ENCODE data around the gene MAST4. TPM values are rescaled to one million over a fixed set of nuclear protein-coding genes. Genes with fewer than 3 reads are reported as not detected.

The MAST4 gene
- total RNA-seq, 2 donors from 2014 or later: 11.0 to 11.5 TPM

- H3K4me1 Mint-ChIP-seq: peaks cover 42% of the 10 kb centered on the region
- Histone ChIP-seq H3K36me3 (ENCODE audit: control insufficient read depth, insufficient read depth, low read length) (no peaks in the 10 kb centered on the region), H3K4me3 (ENCODE audit: low read length) (peak overlapping the region; percentile 29), H3K9ac (ENCODE audit: extremely low read depth, low read length, poor library complexity, severe bottlenecking) (no peak overlapping the region), H3K4me1 (ENCODE audit: control insufficient read depth, insufficient read depth, low read length) (peaks cover 10% of the 10 kb centered on the region), H3K9me3 (ENCODE audit: control insufficient read depth, low read length) (no peaks in the 10 kb centered on the region), H3K27ac (ENCODE audit: low read depth, low read length) (peak overlapping the region; percentile 64), H3K27me3 (ENCODE audit: control insufficient read depth, insufficient read depth, low read length, poor library complexity, severe bottlenecking) (no peaks in the 10 kb centered on the region)
- 11 to 20% methylated on average over 5 to 11 of the region's 11 CpGs for WGBS, 2 experiments (ENCODE audit: insufficient coverage in 1 of 2, insufficient read length in 1 of 2)
- no peaks in the 10 kb centered on the region for H3K9me3 Mint-ChIP-seq
- H3K36me3 Mint-ChIP-seq (ENCODE audit: low read depth): no peaks in the 10 kb centered on the region
- no peak overlapping the region for H3K27ac Mint-ChIP-seq
- peaks cover 5% of the 10 kb centered on the region for H3K27me3 Mint-ChIP-seq (ENCODE audit: insufficient read depth)
- peak; percentile 69 for DNase-seq
- peak overlapping the region; percentile 38 for H3K4me3 Mint-ChIP-seq
- TF ChIP-seq, protein P1, sequence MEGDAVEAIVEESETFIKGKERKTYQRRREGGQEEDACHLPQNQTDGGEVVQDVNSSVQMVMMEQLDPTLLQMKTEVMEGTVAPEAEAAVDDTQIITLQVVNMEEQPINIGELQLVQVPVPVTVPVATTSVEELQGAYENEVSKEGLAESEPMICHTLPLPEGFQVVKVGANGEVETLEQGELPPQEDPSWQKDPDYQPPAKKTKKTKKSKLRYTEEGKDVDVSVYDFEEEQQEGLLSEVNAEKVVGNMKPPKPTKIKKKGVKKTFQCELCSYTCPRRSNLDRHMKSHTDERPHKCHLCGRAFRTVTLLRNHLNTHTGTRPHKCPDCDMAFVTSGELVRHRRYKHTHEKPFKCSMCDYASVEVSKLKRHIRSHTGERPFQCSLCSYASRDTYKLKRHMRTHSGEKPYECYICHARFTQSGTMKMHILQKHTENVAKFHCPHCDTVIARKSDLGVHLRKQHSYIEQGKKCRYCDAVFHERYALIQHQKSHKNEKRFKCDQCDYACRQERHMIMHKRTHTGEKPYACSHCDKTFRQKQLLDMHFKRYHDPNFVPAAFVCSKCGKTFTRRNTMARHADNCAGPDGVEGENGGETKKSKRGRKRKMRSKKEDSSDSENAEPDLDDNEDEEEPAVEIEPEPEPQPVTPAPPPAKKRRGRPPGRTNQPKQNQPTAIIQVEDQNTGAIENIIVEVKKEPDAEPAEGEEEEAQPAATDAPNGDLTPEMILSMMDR (conservative IDR thresholded peaks at IDR 0.05): no peak
These were observed 362.9 kb downstream of the MAST4 start for GRCh38 chr5:66958980-66959641.

- Mint-ChIP-seq H3K27me3 (ENCODE audit: insufficient read depth) (peaks cover 7% of the 10 kb centered on the region), H3K27ac (no peak overlapping the region), H3K4me1 (peaks cover 42% of the 10 kb centered on the region), H3K36me3 (ENCODE audit: low read depth) (no peaks in the 10 kb centered on the region), H3K9me3 (no peaks in the 10 kb centered on the region), H3K4me3 (peak overlapping the region; percentile 38)
- peak overlapping the region; percentile 64 for H3K27ac ChIP-seq (ENCODE audit: low read depth, low read length)
- peak overlapping the region; percentile 29 for H3K4me3 ChIP-seq (ENCODE audit: low read length)
- TF ChIP-seq, protein P1 (conservative IDR thresholded peaks at IDR 0.05): no peak
- H3K9me3 ChIP-seq (ENCODE audit: control insufficient read depth, low read length): no peaks in the 10 kb centered on the region
- no peak overlapping the region for H3K9ac ChIP-seq (ENCODE audit: extremely low read depth, low read length, poor library complexity, severe bottlenecking)
- no peaks in the 10 kb centered on the region for H3K27me3 ChIP-seq (ENCODE audit: control insufficient read depth, insufficient read depth, low read length, poor library complexity, severe bottlenecking)
- WGBS, 2 experiments (ENCODE audit: insufficient coverage in 1 of 2, insufficient read length in 1 of 2): 45% methylated on average over 2 of the region's 2 CpGs; no CpG with 5 or more reads in 1 of the 2 experiments
- no peak for DNase-seq
- H3K36me3 ChIP-seq (ENCODE audit: control insufficient read depth, insufficient read depth, low read length): no peaks in the 10 kb centered on the region
- H3K4me1 ChIP-seq (ENCODE audit: control insufficient read depth, insufficient read depth, low read length): peaks cover 10% of the 10 kb centered on the region
These were observed 363.5 kb downstream of the MAST4 start for GRCh38 chr5:66959653-66960052.

DNA sequence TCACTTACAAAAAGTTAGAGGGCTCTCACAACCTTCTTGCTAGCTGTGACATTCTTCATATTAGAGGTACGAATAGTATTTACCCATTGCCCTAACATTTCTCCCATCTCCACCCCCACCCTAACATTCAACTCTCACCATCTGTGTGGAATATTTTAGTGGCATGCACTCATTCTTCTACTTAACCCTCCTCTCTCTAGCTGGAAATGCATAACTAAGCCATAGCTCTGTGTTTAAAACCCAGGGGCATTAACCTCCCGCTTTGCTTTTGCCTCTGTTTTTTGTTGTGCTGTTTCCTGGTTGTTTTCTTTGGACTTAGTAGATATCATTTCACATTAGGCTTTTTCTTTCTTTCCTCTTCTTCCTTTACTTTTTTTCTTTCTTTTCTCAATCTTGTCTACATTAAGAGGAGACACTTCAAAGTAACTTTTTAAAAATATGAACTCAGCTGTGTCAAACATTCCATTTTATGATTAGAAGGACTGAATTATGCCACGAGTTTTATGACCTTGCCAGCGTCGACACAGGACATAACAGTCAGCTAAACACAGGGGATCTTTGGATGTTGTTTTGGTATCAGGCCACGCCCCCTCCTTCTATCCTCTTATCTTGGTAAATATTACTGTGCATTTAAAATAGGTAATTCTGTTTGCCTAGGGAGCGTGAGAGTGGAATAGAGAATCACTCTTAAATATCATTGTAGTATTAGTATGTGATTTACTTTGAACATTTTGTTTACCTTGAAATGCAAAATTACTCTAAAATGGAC lies 364.4 kb downstream of the MAST4 start:
- Histone ChIP-seq H3K36me3 (ENCODE audit: control insufficient read depth, insufficient read depth, low read length) (no peaks in the 10 kb centered on the region), H3K27ac (ENCODE audit: low read depth, low read length) (no peak overlapping the region), H3K4me3 (ENCODE audit: low read length) (no peak overlapping the region), H3K27me3 (ENCODE audit: control insufficient read depth, insufficient read depth, low read length, poor library complexity, severe bottlenecking) (no peaks in the 10 kb centered on the region), H3K9ac (ENCODE audit: extremely low read depth, low read length, poor library complexity, severe bottlenecking) (no peak overlapping the region), H3K4me1 (ENCODE audit: control insufficient read depth, insufficient read depth, low read length) (peaks cover 10% of the 10 kb centered on the region), H3K9me3 (ENCODE audit: control insufficient read depth, low read length) (no peaks in the 10 kb centered on the region)
- Mint-ChIP-seq H3K27ac (peak overlapping the region; percentile 65), H3K27me3 (ENCODE audit: insufficient read depth) (peaks cover 7% of the 10 kb centered on the region), H3K4me1 (peaks cover 42% of the 10 kb centered on the region), H3K4me3 (no peak overlapping the region), H3K9me3 (no peaks in the 10 kb centered on the region), H3K36me3 (ENCODE audit: low read depth) (no peaks in the 10 kb centered on the region)
- no peak for DNase-seq
- 40 to 43% methylated on average over 3 to 7 of the region's 7 CpGs for WGBS, 2 experiments (ENCODE audit: insufficient coverage in 1 of 2, insufficient read length in 1 of 2)
- TF ChIP-seq, protein P1 (conservative IDR thresholded peaks at IDR 0.05): no peak

All from endodermal cell (in vitro differentiated cells).